ENCODE results near the gene RPL36A.

Gene RPL36A

DNA sequence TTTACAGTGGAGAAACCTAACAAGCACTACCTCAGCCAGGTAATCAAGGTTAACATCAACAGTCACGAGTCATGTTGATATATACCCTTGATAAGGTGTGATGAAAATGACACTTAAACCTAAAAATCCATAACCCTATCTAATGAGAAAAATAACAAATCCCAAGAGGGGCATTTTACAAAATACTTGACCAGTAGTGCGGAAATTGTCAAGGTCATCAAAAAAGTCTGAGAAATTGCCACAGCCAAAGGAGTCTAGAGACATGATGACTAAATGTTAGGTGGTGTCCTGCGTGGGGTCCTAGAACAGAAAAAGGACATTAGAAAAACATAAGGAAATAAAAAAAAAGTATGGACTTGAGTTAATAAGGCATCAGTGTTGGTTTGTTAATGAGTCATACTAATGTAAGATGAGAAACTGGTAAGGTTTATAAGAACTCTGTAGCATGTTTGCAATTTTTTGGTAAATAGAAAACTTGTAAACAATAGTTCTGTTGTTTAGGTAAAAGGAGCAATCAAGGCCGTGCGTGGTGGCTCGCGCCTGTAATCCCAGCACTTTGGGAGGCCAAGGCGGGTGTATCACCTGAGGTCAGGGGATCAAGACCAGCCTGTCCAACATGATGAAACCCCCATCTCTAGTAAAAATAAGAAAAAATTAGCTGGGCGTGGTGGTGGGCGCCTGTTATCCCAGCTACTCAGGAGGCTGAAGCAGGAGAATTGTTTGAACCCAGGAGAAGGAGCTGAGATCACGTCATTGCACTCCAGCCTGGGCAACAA lies 2.9 kb downstream of the RPL36A start:
- DNase-seq = no peak

DNA sequence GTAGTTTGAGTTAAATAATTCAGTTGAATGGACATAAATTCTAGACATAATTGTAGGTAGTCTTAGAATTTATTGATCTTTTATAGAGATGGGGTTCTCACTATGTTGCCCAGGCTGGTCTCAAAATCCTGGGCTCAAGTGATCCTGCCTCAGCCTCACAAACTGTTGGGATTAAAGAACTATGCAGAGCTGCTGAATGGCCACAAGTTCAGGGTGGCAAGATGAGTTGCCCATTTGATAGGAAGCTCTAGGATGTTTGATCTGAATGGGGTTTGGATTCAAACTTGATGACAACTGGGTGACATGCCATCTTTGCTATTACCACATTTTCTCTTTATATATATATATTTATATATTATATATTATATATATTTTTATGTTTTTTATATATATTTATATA lies 3.6 kb downstream of the RPL36A start:
- no peak for DNase-seq

DNA sequence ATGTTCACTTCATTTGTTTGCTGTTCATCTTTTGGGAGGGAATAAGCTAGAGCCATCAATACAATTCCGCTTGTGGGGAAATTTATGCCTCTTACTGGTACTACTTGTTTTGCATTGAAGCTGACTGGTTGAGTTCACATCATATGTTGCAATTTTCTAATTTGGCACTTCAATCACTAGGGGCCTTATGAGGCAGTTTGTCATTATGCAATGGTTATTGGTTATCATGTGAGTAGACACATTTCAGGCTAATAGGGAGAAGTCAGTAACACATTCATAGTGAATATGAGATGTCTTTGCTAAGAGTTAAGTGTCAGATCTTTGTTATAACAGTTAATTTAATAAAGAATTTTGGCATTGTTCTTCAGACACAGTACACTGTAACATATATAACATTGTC lies 5.0 kb downstream of the RPL36A start:
- DNase-seq = peak; percentile 75

DNA sequence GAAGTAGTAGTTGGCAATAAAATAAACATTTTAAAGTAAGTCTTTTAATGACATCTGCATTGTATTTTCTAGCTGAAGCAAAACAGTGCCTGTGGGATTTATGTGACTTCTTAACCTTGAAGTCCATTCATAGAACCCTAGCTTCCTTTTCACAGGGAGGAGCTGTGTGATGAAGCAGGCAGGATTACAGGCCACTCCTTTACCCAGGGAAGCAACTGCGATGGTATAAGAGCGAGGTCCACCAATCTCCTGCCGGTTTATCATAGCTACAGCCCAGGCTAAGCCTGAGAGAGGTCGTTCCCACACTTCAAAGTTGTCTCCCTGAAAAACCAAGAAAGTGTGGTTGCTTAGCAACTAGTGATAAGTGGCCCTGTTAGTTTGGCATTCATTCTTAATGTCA lies 7.0 kb downstream of the RPL36A start:
- DNase-seq = no peak

DNA sequence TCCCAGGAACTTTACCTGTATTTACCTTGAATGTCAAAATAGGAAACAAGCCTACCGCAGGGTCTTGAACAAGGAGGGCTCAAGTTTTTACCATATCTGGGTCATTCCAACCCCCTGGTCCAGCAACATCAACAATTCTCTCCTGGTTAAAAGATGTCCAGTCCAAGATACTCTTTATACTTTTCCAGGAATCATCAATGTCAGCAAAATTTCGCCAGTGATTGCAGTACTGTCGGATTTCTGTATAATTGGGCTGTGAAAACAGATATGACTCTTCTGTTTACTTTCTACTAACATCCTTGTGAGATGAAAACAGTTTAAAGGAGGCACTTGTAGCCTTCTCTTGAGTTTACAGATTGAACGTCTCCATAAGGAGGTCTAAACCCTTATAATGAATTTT lies 7.9 kb downstream of the RPL36A start:
- DNase-seq = no peak

DNA sequence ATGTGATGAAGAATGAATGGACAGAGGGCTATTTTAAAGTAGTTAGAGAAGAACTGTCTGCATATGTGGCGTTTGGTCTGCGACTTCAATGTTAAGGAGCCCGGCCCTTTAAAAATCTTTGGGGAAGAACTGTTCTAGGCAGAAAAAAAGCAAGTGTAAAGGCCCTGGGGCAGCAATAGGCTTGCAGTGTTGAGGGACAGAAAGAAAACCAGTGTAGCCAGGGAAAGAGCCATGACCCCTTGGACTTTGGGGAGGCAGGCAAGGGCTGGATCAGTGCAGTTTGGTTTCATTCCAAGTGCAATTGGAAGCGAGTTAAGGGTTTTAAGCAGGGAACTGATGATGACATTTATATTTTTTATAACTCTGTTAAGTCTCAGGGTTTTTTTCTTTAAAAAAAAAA lies 9.0 kb downstream of the RPL36A start:
- DNase-seq = no peak

DNA sequence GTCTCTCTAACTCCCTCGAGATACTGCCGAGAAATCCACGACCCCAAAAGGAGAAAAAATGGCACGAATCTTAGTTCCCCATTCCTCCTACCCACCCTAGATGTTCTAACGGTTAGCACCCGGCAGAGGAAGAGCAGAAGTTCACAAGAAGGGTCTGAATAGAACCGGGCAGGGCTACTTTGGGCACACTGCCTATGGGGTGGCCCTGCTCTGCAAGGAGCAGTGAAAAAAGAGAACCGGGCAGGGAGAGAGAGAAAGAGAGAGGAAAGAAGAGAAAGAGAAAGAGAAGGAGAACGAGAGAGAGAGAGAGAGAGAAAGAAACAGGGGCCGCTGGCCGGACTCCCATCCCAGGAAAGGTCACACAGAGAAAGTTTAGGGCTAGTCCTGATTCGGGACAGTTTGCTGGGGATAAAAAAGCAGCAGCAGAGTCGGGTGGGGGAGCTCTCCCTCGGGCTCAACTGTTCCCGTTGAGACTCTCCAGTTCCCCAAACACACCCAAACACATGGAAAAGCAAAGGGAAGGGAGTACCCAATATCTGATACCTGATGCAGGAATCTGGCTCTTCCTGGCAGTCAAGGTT lies 16.4 kb downstream of the RPL36A start:
- DNase-seq = peak; percentile 44

DNA sequence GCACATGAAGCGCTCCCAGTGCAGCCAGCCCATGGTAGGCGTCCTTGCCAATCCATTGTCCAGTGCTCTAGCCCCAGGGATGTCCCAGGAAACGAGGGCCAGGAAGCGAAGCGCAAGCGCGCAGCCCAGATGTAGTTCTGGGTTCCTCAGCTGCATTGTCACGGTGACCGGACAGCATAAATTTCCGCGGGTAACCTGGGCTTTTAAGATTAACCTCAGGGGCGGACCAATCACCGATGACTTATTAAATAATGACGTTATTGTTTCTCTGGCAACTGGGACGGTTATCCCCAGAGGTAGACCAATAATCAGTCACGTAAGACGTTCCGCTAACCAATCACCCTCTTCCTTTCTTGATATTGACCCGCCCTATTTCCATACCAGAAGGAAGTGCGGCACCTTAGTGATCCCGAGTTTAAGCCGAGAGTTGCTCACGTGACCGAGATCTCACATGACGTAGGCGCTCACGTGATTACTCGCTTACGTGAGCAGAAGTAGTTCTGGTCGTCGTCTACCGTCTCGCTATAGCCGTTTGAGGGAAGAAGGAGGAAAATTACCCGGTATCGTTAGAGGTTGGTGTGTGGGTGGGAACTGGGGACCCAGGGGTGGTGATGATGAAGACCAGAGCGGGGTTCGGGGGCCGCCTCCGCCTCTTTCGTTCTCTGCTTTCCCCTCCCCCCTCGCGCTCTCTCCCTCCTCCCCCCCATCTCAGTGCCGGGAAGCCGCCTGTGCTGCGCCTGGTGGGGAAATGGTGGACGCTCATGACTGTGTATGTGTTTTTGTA lies 17.1 kb downstream of the RPL36A start, which contains the start of the genes GLA and HNRNPH2:
Gene GLA (minus strand): TSS at position 178 of the 784 bp plus-strand sequence. CDS start 22 bp downstream, at position 156.
Gene HNRNPH2 (plus strand): TSS at position 475 of the 784 bp plus-strand sequence. CDS start 3,767 bp downstream, outside the sequence.
- peak; percentile 95 for DNase-seq

DNA sequence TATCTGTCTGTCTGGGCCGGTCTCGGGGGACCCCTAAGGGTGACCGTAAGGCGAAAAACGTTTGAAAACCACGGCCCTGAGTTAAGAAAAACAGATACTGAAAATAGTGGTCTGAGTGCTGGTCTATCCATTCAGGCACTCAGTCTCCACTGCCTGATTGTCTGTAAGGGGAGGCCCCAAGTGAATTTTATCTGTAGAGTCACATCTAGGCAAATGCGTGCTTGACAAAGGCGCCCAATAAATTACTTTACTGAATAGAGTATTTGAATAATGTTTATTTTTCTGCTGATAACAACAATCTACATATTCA lies 17.7 kb downstream of the RPL36A start:
- DNase-seq = no peak

DNA sequence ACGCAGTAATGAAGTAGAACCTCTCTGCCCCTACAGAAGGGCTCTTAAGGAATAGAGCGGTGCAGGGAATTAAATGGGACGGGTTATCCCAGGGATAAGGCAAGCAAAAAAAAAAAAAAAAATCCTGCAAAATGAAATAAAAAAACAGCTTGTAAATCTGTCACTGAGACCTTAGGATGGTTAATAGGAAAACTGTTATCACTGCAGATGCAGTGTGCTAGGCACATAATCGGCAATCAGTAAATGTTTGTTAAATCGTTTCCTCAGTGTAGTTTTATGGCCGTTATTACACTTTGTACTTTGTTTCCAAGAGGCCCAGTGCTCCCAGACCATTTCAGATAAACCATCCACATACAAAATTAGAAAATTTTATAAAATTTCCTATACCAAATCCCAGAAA lies 18.2 kb downstream of the RPL36A start:
- no peak for DNase-seq

DNA sequence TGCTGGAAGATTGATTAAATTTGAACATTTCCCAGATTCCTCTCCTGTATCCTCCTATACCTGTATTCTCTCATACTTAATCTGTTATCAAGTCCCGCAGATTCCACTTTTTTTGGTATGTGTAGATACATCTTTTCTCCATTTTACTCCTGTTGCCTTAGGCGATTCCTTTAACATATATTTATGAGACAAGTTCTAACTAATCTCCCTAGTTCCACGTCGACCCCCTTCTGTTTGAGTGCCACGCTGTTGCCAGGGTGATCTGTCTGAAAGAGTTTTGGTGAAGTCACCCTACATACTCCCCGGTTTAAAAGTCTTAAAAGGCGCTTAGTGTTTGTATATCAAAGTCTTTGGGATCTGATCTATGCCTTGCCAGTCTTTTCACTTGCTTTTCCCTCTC lies 19.6 kb downstream of the RPL36A start:
- DNase-seq = no peak

DNA sequence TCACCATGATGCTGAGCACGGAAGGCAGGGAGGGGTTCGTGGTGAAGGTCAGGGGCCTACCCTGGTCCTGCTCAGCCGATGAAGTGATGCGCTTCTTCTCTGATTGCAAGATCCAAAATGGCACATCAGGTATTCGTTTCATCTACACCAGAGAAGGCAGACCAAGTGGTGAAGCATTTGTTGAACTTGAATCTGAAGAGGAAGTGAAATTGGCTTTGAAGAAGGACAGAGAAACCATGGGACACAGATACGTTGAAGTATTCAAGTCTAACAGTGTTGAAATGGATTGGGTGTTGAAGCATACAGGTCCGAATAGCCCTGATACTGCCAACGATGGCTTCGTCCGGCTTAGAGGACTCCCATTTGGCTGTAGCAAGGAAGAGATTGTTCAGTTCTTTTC lies 21.2 kb downstream of the RPL36A start:
- DNase-seq = peak; percentile 34

DNA sequence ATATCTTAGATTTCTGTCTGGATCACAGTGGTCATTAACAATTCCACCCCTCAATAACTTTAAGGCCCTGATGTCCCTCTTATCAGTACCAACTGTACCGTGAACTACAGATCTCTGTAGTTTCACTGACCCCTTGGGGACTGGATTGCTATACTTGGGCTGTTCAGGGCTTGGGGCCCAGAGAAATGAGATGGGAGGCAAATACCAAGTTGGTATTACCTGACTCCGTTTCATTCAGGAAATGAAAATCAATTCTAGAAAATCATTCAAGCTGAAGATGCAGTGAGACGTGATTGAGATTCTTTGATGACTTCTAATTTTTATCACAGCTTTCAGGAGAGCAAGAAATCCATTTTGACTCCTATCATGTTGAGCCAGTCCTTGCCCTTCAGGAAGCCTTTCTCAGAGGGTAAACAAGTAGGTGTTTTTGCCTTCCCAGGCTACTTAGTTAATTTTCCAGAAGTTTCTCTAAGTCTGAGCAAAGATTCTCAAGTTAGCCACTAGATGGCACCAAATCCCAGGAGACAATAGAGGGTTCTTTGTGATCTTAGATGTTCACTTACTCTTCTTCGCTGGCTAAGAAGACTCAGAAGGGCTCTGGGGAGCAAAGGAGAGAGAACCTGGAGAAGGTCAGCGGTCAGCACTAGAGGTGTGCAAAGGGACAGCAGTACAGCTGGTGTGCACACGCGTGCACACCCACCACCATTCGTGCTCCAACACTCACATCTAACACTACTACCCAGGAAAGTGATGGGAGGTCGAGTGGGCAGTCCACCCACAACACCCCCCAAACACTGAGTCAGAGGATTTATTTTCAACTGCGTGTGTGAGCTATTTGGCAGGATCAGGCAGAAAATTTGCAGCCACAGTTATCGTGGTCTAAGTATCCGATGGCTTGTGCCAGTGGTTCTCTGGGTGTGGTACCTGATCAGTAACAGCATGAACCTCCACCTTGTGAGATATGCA lies 24.7 kb downstream of the RPL36A start:
- peak; percentile 73 for DNase-seq

DNA sequence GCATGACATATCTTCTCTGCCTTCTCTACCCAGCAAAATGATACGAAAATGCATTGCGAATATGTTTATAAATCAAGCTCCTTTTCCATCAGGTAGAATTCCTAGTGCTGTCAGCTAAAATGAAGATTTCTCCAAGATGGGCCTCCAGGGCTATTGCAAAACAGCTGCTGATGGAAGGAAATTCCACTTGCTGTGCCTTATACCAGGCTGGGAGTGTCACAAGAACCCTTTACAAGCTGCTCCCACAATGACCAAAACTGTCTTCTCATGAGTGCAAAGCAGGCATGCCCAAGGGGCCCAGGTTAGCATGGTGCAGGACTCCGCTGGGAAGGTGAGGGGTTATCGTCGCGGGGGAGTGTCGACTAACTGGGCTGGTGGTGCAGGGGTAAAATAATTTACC lies 25.9 kb downstream of the RPL36A start:
- DNase-seq = no peak

DNA sequence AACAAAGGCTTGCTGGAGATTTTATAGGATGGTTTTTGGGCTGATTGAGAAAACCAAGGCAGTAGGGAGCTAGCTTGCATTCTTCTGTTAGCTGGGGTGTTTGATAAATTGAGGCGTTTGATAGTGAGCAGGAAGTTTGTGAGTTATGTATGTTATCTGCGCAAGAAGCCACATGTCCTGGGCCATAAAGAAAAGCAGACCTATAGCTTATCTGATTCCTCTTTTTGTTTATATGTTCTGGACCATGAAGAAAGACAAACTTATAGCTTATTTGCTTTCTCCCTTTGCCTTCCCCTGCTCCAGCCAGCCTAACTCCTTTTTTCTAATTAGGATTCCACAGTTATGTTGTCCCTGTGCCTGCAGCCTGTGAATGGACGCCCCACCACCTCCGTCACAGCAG lies 26.4 kb downstream of the RPL36A start:
- no peak for DNase-seq

DNA sequence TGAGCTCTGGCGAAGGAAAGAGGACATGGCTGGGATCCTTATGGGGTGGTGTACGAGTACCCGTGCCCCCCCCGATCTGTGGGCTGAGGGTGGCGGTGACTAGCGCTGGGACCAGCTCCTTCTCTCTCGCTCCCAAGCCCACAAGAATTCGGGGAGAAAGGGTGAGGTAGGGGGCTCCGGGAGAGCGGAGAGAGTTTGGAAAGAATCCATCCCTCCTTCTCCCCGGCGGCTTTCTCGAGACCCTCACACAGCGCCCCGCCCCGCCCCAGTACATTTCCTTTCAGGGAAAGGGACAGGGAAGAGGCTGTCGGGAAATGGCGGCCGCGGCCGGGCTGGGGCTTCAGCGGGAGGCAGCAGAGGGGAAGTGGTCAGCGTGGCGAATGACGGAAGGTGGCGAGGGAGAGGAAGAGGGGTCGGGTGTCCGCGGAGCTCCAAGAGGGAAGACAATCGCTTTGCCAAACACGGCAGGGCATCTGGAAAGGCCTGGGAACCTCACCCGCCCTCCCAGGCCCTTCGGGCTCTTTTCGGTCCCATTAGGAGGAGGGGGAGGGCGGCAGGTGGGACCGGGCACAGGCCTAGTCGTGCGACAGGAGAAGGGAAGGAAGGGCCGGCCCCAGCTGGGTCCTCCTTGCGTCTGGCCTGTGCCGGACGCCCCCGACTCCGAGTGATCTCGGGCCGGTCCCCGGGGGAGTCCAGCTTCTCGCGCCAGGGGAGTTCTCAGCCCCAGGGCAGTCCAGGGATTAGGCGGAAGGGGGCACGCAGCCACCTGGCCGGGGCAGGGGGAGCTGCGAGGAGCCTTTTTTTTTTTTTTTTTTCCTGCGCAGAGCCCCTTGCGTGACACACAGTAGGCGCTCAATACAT lies 27.4 kb downstream of the RPL36A start:
- peak; percentile 63 for DNase-seq

DNA sequence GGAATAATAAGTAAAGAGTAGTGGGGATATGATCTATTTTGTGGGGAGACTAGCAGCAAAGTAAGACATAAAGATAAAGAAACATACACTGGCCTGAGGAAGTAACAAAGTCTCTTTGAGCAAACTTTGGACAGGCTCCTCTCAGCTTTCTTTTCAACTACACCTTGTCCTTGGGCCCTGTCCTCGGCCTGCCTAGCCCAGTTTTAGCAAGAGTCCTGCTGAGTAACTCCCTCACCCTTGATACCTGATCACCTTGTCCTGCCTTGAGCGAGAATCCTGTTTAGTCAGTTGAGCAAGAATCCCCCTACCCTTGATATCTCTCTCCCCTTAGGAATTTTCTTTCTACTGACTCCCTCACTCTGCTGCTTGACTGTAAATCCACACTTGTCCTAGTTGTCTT lies 28.7 kb downstream of the RPL36A start:
- DNase-seq = no peak

DNA sequence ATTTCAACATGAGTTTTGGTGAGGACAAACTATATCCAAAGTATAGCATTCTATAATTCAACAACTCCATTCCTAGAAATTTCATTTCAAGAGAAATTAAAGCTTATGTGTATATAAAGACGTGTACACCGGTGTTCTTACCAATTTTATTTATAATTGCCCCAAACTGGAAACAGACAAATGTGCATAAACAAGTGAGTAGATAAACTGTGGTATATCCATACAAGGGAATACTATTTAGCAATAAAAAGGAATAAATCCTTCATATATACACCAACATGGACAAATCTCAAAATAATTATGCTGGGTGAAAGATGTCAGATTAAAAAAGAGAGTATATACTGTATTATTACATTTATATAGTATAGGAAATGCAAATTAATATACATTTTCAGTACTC lies 37.1 kb downstream of the RPL36A start:
- no peak for DNase-seq

DNA sequence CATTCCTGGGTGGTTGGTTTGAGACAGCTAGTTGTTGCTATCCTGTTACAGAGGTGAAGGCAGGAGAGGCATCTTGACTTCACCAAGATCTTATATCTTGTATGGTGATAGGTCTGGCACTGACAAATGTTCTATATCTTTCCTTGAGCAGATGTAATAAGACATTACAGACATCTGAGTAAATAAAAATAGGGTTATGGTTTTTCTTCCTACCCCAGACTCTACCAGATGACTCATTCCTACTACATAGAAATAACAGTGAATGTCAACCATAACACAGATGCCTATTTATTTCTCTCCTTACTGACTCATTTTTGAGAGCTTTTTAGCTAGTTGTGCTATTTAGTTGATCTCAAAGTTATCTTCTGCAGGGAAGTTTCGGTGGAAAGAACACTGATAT lies 39.1 kb downstream of the RPL36A start:
- DNase-seq = no peak

DNA sequence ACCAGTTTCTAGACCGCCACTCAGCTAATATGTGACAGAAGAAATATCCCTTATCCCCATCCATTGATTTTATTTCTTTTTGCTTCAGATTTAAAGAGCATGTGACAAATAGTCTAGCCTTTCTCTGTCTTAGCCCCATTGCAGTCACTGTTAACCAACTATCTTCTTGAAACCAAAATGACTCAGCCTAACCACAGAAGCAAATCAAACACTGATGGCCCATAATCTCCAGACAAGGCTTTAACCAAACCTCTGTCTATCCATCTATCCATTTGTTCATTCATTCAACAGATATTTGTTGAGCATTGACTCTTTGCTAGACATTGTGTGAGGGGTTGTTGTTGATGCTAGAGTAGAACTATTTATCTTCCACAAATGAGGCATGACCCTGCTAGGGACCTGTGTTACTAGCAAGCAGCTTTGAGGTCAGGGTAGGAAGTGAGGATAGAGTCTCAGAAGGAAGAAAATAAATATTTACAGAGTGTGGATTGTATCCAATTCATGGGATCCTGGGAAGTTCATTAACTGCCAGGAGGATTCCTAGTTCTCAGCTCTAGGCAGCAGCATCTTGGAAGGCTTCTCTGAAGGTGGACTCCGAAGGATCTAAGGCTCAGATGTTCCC lies 39.8 kb downstream of the RPL36A start:
- no peak for DNase-seq

DNA sequence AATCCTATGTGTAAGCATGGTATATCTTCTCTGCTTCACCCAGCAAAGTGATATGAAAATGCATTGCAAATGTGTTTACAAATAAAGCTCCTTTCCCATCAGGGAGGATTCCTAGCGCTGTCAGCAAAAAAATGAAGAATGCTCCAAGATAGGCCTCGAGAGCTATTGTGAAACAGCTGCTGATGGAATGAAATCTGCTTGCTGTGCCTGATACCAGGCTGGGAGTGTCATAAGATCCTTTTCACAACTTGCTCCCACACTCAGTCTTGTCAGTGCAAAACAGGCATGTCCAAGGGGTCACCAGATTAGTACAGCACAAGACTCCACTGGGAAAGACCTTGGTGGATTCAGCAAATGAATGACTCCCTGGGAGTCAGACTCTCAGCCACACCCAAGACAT lies 51.3 kb downstream of the RPL36A start:
- peak; percentile 39 for DNase-seq
